BJ (cell line): ENCODE results near the gene HSD3B7. TPM values are rescaled to one million over a fixed set of nuclear protein-coding genes. Genes with fewer than 3 reads are reported as not detected.

Source experiments
- CTCF ChIA-PET: fragments of 350-600 bp; formaldehyde crosslinking; extraction: SDS; loops from one replicate; lab custom pipeline; 2021; ENCODE audit warnings: antibody characterized with exemption, inconsistent platforms; lab: Yijun Ruan, JAX
- POLR2A ChIA-PET: fragments of 300-600 bp; sonication (Branson Sonifier 250); formaldehyde crosslinking; extraction: SDS; loops from one replicate; lab custom pipeline; 2021; ENCODE audit warnings: antibody characterized with exemption; lab: Charles Lee
- DNase-seq: peaks from one replicate; pipeline ENCODE4 v3.0.0-alpha.2; 2011; ENCODE audit warnings: low read depth
- H3K27me3 ChIP-seq: 2 replicates; pipeline ENCODE4 v1.6.0; 2011; ENCODE audit warnings: low read length; ENCODE audit not compliant: control insufficient read depth, insufficient read depth
- H3K36me3 ChIP-seq: 2 replicates; pipeline ENCODE4 v1.5.1; 2011; ENCODE audit warnings: low read length; ENCODE audit not compliant: control insufficient read depth, insufficient read depth
- H3K4me3 ChIP-seq: 2 replicates; pipeline ENCODE4 v1.5.1; 2011; ENCODE audit warnings: low read depth, mild to moderate bottlenecking, control low read depth, low read length
- CTCF ChIP-seq: IDR thresholded peaks from 2 replicates; pipeline ENCODE4 v1.5.1; 2011; ENCODE audit warnings: low read depth, mild to moderate bottlenecking, control low read depth, inconsistent platforms, low read length, moderate library complexity; ENCODE audit not compliant: insufficient read depth
- polyA plus RNA-seq: library from polyadenylated mRNA; depleted of rRNA; stranded (reverse); fragments of >200 nt; gene quantifications from 2 replicates; pipeline ENCODE4 v1.2.3, GENCODE V29; 2011

The HSD3B7 gene
- polyA plus RNA-seq, 1 experiment, result 25.0 TPM

GRCh38 chr16:30986129-30986991 is 1.4 kb downstream of the HSD3B7 start:
- no peak for DNase-seq
- CTCF ChIA-PET, result interaction anchor here (0.8 to 5.0 kb wide), 23 partner anchors 7 to 882 kb away, joined by 3 to 54 read pairs (median 5); partner anchors contain the start of genes KAT8, VKORC1, ZNF646 and ZNF668
- peaks cover 13% of the 10 kb centered on the region for H3K36me3 ChIP-seq
- H3K27me3 ChIP-seq, result no peaks in the 10 kb centered on the region
- POLR2A ChIA-PET, result no interaction called here
- no peak for TF ChIP-seq CTCF
- no peak overlapping the region for H3K4me3 ChIP-seq

GRCh38 chr16:30987581-30988190 is 2.7 kb downstream of the HSD3B7 start:
- Histone ChIP-seq H3K27me3 (no peaks in the 10 kb centered on the region), H3K36me3 (peaks cover 11% of the 10 kb centered on the region), H3K4me3 (no peak overlapping the region)
- DNase-seq, result no peak
- TF ChIP-seq CTCF, result no peak
- POLR2A ChIA-PET, result no interaction called here
- CTCF ChIA-PET, result interaction anchor here (1.0 to 1.1 kb wide), 2 partner anchors 29 to 455 kb away, joined by 3 read pairs; partner anchors contain the start of gene ZNF843

DNA sequence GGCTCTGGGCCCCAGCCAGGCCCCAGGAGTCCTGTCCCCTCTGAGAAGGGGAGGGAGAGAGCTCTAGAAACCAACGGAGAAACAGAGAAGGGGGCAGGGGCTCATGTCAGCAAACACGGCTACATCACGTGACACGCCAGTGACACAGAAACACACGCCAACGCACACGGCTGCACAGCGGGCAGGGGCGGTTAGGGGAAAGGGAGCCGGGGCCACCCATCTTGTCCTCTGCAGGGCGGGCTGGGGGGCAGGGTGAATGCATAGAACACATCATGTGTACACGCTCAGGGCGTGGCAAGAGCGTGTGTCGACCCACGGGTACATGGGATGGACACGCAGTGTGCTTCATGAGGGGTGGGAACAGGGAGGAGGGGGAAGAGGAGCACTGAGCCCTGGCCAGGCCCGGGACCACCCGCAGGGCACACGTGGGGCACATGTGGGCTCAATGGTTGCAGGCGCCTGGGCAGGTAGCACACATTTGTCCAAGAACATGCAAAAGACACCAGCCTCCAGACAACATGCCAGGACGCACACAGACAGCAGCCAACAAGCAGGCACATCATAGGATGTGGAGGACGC is 4.6 kb downstream of the HSD3B7 start:
- Histone ChIP-seq H3K4me3 (no peak overlapping the region), H3K36me3 (peaks cover 5% of the 10 kb centered on the region), H3K27me3 (no peaks in the 10 kb centered on the region)
- no peak for DNase-seq
- CTCF ChIA-PET, result no interaction called here
- POLR2A ChIA-PET, result no interaction called here
- TF ChIP-seq CTCF, result no peak

GRCh38 chr16:30990105-30990504 is 5.1 kb downstream of the HSD3B7 start:
- TF ChIP-seq CTCF, result no peak
- ChIA-PET POLR2A (no interaction called here), CTCF (no interaction called here)

GRCh38 chr16:30991052-30991451 is 6.0 kb downstream of the HSD3B7 start:
- H3K36me3 ChIP-seq, result peaks cover 5% of the 10 kb centered on the region
- ChIA-PET CTCF (no interaction called here), POLR2A (no interaction called here)
- no peak overlapping the region for H3K4me3 ChIP-seq
- H3K27me3 ChIP-seq, result no peaks in the 10 kb centered on the region
- no peak for DNase-seq
- no peak for TF ChIP-seq CTCF

More at GRCh38 chr16:30990105-30990504, 5.1 kb downstream of the HSD3B7 start:
- no peak overlapping the region for H3K4me3 ChIP-seq
- H3K27me3 ChIP-seq, result no peaks in the 10 kb centered on the region
- DNase-seq, result no peak
- H3K36me3 ChIP-seq, result peaks cover 5% of the 10 kb centered on the region
